Measurements from ENCODE around the gene SEMA4D. TPM values are rescaled to one million over a fixed set of nuclear protein-coding genes. Genes with fewer than 3 reads are reported as not detected.

Gene SEMA4D
- polyA plus RNA-seq, 1 donor from 2014 or later: 34.0 TPM

GRCh38 chr9:89464300-89464901 is 33.5 kb downstream of the SEMA4D start:
- Histone ChIP-seq H3K9ac (ENCODE audit: low read length) (no peak overlapping the region), H3K4me3 (ENCODE audit: low read length) (no peak overlapping the region), H3F3A (ENCODE audit: insufficient read depth, low read length, poor library complexity, severe bottlenecking) (no peaks in the 10 kb centered on the region), H3K4me2 (ENCODE audit: low read length) (no peak overlapping the region), H3K79me2 (replicated peaks; ENCODE audit: insufficient read depth, low read length) (peaks cover 64% of the 10 kb centered on the region), H3K9me2 (ENCODE audit: insufficient read depth, low read length) (no peaks in the 10 kb centered on the region), H4K20me1 (ENCODE audit: insufficient read depth) (no peaks in the 10 kb centered on the region), H3K27me3 (ENCODE audit: insufficient read depth, low read depth, low read length) (no peaks in the 10 kb centered on the region), H2AFZ (ENCODE audit: low read depth, low read length) (no peak overlapping the region), H3K36me3 (ENCODE audit: insufficient read depth, low read length) (no peaks in the 10 kb centered on the region), H3K9me3 (ENCODE audit: low read length) (no peaks in the 10 kb centered on the region), H3K27ac (ENCODE audit: low read length) (no peak overlapping the region)
- TF ChIP-seq CTCF (IDR thresholded peaks at IDR 0.05; ENCODE audit: poor library complexity, severe bottlenecking) (no peak), TAF1 (IDR thresholded peaks at IDR 0.05; ENCODE audit: low read depth) (no peak), RAD21 (conservative IDR thresholded peaks at IDR 0.05) (no peak), EZH2 (IDR thresholded peaks at IDR 0.05; ENCODE audit: borderline replicate concordance, insufficient read depth, low read length, poor library complexity, severe bottlenecking) (no peak), REST (IDR thresholded peaks at IDR 0.05; ENCODE audit: borderline replicate concordance) (no peak), SMC3 (conservative IDR thresholded peaks at IDR 0.05; ENCODE audit: poor library complexity) (no peak), EP300 (conservative IDR thresholded peaks at IDR 0.05; ENCODE audit: poor library complexity, severe bottlenecking) (no peak), POLR2AphosphoS5 (IDR thresholded peaks at IDR 0.05) (no peak), MXI1 (conservative IDR thresholded peaks at IDR 0.05; ENCODE audit: poor library complexity, severe bottlenecking) (no peak)

- no peaks in the 10 kb centered on the region for H3K9me3 ChIP-seq (ENCODE audit: low read length)
- H3K27ac ChIP-seq (ENCODE audit: low read length): no peak overlapping the region
- no peak overlapping the region for H3K4me3 ChIP-seq (ENCODE audit: low read length)
- H4K20me1 ChIP-seq (ENCODE audit: insufficient read depth): no peaks in the 10 kb centered on the region
- H3K27me3 ChIP-seq (ENCODE audit: insufficient read depth, low read depth, low read length): no peaks in the 10 kb centered on the region
- no peaks in the 10 kb centered on the region for H3K36me3 ChIP-seq (ENCODE audit: insufficient read depth, low read length)
- H3K79me2 ChIP-seq (replicated peaks; ENCODE audit: insufficient read depth, low read length): peaks cover 61% of the 10 kb centered on the region
- no peak overlapping the region for H3K9ac ChIP-seq (ENCODE audit: low read length)
- no peak for TF ChIP-seq REST (IDR thresholded peaks at IDR 0.05; ENCODE audit: borderline replicate concordance)
- TF ChIP-seq MXI1 (conservative IDR thresholded peaks at IDR 0.05; ENCODE audit: poor library complexity, severe bottlenecking): no peak
- no peak for TF ChIP-seq EZH2 (IDR thresholded peaks at IDR 0.05; ENCODE audit: borderline replicate concordance, insufficient read depth, low read length, poor library complexity, severe bottlenecking)
- TF ChIP-seq SMC3 (conservative IDR thresholded peaks at IDR 0.05; ENCODE audit: poor library complexity): no peak
- no peak for TF ChIP-seq POLR2AphosphoS5 (IDR thresholded peaks at IDR 0.05)
- TF ChIP-seq EP300 (conservative IDR thresholded peaks at IDR 0.05; ENCODE audit: poor library complexity, severe bottlenecking): no peak
- TF ChIP-seq TAF1 (IDR thresholded peaks at IDR 0.05; ENCODE audit: low read depth): no peak
- TF ChIP-seq RAD21 (conservative IDR thresholded peaks at IDR 0.05): no peak
- no peak for TF ChIP-seq CTCF (IDR thresholded peaks at IDR 0.05; ENCODE audit: poor library complexity, severe bottlenecking)
- H3K9me2 ChIP-seq (ENCODE audit: insufficient read depth, low read length): no peaks in the 10 kb centered on the region
- H3K4me2 ChIP-seq (ENCODE audit: low read length): no peak overlapping the region
- no peak overlapping the region for H2AFZ ChIP-seq (ENCODE audit: low read depth, low read length)
- H3F3A ChIP-seq (ENCODE audit: insufficient read depth, low read length, poor library complexity, severe bottlenecking): no peaks in the 10 kb centered on the region
These were observed 34.9 kb downstream of the SEMA4D start for GRCh38 chr9:89462817-89463683.
